NCI-H2171 (cell line): ENCODE data around the gene CTSW.
"Not testable (repeated sequence)": the region's sequence is repeated elsewhere in the genome, so short reads cannot be mapped to it uniquely, and the experiment has no call there.

Experiments used
- DNase-seq: peaks from one replicate; lab custom pipeline; 2025; lab: John Stamatoyannopoulos, UW

CTSW gene

GRCh38 chr11:65886826-65887722, 7.4 kb downstream of the CTSW start:
- DNase-seq, result no peak

GRCh38 chr11:65887723-65888162, 8.1 kb downstream of the CTSW start:
- DNase-seq, result no peak

- DNase-seq, result peak; percentile 95
Measured at GRCh38 chr11:65888163-65888814, 8.7 kb downstream of the CTSW start, which contains the start of gene FIBP. Gene FIBP, minus strand, starts transcription at chr11:65888471. Its CDS starts 53 bp downstream, at chr11:65888418.

- DNase-seq, result peak; percentile 89
Measured at GRCh38 chr11:65890324-65891218, 10.9 kb downstream of the CTSW start, which contains the start of gene CCDC85B. Gene CCDC85B, plus strand, starts transcription at chr11:65890673. Its CDS starts 111 bp downstream, at chr11:65890784.

GRCh38 chr11:65891219-65892136, 11.8 kb downstream of the CTSW start:
- DNase-seq, result no peak

GRCh38 chr11:65892137-65892540, 12.5 kb downstream of the CTSW start:
- DNase-seq, result not testable (repeated sequence)

- DNase-seq, result no peak
Measured at GRCh38 chr11:65892661-65893317, 13.2 kb downstream of the CTSW start.

- DNase-seq, result no peak
Measured at GRCh38 chr11:65894034-65894591, 14.5 kb downstream of the CTSW start.

- DNase-seq, result no peak
Measured at GRCh38 chr11:65895482-65895981, 15.9 kb downstream of the CTSW start.

GRCh38 chr11:65896034-65896999, 16.7 kb downstream of the CTSW start:
- no peak for DNase-seq

GRCh38 chr11:65897020-65897471, 17.4 kb downstream of the CTSW start:
- DNase-seq, result no peak

GRCh38 chr11:65898656-65899355, 19.2 kb downstream of the CTSW start:
- no peak for DNase-seq

- no peak for DNase-seq
Measured at GRCh38 chr11:65899356-65900124, 19.9 kb downstream of the CTSW start.

GRCh38 chr11:65900125-65900898, 20.7 kb downstream of the CTSW start, which contains the start of gene FOSL1:
Gene FOSL1, minus strand, starts transcription at chr11:65900388. Its CDS starts 49 bp downstream, at chr11:65900339.
- peak; percentile 46 for DNase-seq

GRCh38 chr11:65900899-65901180, 21.2 kb downstream of the CTSW start:
- no peak for DNase-seq

GRCh38 chr11:65903068-65903481, 23.4 kb downstream of the CTSW start:
- DNase-seq, result no peak
